Subcutaneous abdominal adipose tissue (tissue), 5 donors: Measurements from ENCODE around the gene FLT3LG.

Source experiments
- H3K27ac ChIP-seq: one replicate; pipeline ENCODE4 v1.7.0; 2013; ENCODE audit warnings: low read depth, mild to moderate bottlenecking, inconsistent platforms, low read length, moderate library complexity
- H3K27me3 ChIP-seq, 5 donors: one replicate each; pipeline ENCODE4 v1.7.0; 2013; ENCODE audit warnings: low read length in 5 of 5, inconsistent platforms in 1 of 5; ENCODE audit not compliant: control insufficient read depth in 5 of 5, insufficient read depth in 4 of 5
- H3K36me3 ChIP-seq, 5 donors: one replicate each; pipeline ENCODE4 v1.7.0; 2013; ENCODE audit warnings: low read length in 5 of 5; ENCODE audit not compliant: control insufficient read depth in 5 of 5, insufficient read depth in 5 of 5
- H3K4me1 ChIP-seq, 5 donors: one replicate each; pipeline ENCODE4 v1.7.0; 2013; ENCODE audit warnings: low read length in 5 of 5, mild to moderate bottlenecking in 3 of 5, moderate library complexity in 1 of 5; ENCODE audit not compliant: control insufficient read depth in 5 of 5, insufficient read depth in 5 of 5
- H3K4me3 ChIP-seq, 5 donors: one replicate each; pipeline ENCODE4 v1.7.0; 2013; ENCODE audit warnings: low read length in 5 of 5, low read depth in 1 of 5
- H3K9ac ChIP-seq, 5 donors: one replicate each; pipeline ENCODE4 v1.7.0; 2013; ENCODE audit warnings: low read length in 5 of 5, mild to moderate bottlenecking in 4 of 5, moderate library complexity in 3 of 5
- H3K9me3 ChIP-seq, 5 donors: one replicate each; pipeline ENCODE4 v1.7.0; 2013; ENCODE audit warnings: low read length in 5 of 5; ENCODE audit not compliant: control insufficient read depth in 5 of 5
- donor health status: healthy.
- donor health status: healthy.
- donor health status: healthy.
- donor health status: healthy.
- donor health status: healthy.

FLT3LG gene

DNA sequence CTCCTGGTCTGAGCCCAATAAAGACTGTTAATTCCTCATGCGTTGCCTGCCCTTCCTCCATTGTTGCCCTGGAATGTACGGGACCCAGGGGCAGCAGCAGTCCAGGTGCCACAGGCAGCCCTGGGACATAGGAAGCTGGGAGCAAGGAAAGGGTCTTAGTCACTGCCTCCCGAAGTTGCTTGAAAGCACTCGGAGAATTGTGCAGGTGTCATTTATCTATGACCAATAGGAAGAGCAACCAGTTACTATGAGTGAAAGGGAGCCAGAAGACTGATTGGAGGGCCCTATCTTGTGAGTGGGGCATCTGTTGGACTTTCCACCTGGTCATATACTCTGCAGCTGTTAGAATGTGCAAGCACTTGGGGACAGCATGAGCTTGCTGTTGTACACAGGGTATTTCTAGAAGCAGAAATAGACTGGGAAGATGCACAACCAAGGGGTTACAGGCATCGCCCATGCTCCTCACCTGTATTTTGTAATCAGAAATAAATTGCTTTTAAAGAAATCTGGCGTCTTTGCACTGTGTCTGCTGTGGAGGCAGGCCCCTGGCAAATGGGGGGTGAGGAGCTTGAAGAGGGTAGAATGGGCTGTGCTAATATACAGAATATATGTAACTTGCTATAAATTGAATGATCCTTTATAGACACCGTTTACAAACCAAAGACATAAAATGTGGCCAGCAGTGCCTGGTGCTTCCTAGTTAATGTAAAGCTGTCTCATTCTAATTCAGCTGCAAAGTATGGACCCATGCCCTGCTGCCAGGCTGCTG, 18.0 kb downstream of the FLT3LG start:
- H3K27me3 ChIP-seq: peaks cover 0 to 3% (median 0%) of the 10 kb centered on the region in 5 donors
- H3K4me3 ChIP-seq: no peak overlapping the region
- H3K36me3 ChIP-seq: peaks cover 3 to 42% (median 38%) of the 10 kb centered on the region in 5 donors
- no peaks in the 10 kb centered on the region for H3K9me3 ChIP-seq
- peaks cover 13 to 42% (median 36%) of the 10 kb centered on the region in 5 donors for H3K4me1 ChIP-seq
- no peak overlapping the region for H3K9ac ChIP-seq
- H3K27ac ChIP-seq: no peak overlapping the region

DNA sequence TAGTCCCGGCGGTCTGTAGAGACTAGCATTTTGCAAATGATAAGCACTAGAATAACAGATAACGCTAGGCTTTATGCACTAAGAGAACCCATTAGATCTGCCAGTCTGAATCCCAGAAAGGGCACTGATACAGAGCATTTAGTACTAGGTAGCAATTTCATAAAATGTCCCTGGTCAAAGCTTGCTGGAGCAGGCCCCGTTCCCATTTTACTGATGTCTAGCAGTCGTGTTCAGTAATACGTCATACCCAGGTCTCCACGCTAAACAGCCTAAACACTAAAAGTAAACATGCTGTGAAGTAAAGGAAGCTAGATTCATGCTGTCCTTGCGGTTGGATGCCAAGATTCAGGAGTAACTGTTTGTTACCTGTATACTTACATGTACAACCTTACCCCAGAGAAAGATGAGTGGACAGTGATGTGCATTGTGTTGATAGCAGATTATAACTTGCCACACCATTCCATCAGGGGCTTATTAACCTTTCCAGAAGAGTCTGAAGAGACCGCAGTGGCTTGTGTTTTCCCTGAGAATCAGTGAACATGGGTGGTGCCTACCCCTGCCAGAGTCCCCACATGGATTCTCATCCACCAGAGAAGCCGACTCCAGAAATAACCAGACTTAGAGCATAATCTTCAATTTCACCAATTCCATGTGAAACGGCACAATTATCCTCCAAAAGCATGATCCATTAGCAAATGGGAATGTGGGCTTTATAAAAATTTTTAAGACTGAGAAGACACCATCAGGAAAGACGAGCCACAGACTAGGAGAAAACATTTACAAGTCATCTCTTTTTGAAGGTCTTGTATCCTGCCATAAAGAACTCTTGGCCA, 18.8 kb downstream of the FLT3LG start:
- no peak overlapping the region for H3K27ac ChIP-seq
- H3K4me3 ChIP-seq: no peak overlapping the region
- peaks cover 3 to 49% (median 44%) of the 10 kb centered on the region in 5 donors for H3K36me3 ChIP-seq
- peaks cover 15 to 47% (median 42%) of the 10 kb centered on the region in 5 donors for H3K4me1 ChIP-seq
- H3K27me3 ChIP-seq: no peaks in the 10 kb centered on the region
- no peaks in the 10 kb centered on the region for H3K9me3 ChIP-seq
- H3K9ac ChIP-seq: no peak overlapping the region

DNA sequence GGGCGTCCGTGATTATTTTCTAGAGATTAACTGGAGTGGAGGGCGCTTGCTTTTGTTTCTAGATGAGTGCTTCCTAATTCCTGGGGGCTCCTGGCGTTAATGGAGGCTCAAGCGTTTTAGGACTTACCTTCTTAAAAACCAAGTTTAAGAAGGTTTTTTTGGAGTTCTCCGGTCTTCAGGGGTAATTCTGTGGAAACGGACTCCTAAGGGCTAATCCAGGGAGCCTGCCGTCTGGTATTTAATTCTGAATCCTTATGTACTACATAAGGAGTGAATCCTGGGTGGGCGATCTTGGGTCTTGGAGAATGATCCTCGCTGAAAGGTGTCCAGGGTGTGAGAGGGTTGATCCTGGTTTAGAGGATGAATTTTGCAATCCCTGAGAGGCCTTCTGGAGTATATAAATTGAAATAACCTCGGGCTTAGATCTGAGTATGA, 22.6 kb downstream of the FLT3LG start:
- Histone ChIP-seq H3K9ac (peak overlapping the region; percentile 89 to 99 (median 92)), H3K27ac (peak overlapping the region; percentile 95), H3K9me3 (no peaks in the 10 kb centered on the region), H3K4me3 (peak overlapping the region; percentile 86 to 93 (median 87)), H3K4me1 (peaks cover 16 to 51% (median 46%) of the 10 kb centered on the region in 5 donors), H3K36me3 (peaks cover 5 to 45% (median 44%) of the 10 kb centered on the region in 5 donors), H3K27me3 (no peaks in the 10 kb centered on the region)

DNA sequence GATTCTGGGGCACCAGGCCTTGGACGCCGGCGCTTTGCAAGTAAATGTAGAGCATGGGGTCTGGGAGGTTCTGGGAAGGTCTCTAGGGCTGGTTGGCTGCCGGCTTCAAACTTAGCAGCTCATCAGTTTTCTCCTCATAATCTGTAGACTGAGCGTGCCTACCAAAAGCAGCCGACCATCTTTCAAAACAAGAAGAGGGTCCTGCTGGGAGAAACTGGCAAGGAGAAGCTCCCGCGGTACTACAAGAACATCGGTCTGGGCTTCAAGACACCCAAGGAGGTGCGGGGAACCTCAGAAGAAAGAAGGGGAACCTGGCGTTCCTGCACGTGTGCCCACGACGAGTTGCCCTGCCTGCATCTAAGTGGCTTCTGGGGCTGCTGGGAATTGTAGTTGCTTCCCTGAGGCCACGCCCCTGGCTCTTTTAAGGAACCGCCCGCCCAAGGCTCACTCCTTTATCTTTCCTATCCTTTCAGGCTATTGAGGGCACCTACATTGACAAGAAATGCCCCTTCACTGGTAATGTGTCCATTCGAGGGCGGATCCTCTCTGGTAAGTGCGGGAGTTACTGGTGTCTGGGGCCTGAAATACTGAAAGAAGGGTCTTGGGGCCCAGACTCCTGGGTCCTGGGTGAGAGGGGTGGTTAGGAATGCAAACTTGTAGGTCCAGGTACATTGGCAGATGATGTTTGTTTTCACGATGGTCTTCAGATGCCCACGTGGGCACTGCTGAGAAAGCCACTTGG, 23.2 kb downstream of the FLT3LG start:
- H3K27me3 ChIP-seq: no peaks in the 10 kb centered on the region
- peak overlapping the region; percentile 95 for H3K27ac ChIP-seq
- peaks cover 16 to 51% (median 46%) of the 10 kb centered on the region in 5 donors for H3K4me1 ChIP-seq
- peak overlapping the region; percentile 89 to 99 (median 92) for H3K9ac ChIP-seq
- H3K9me3 ChIP-seq: no peaks in the 10 kb centered on the region
- H3K4me3 ChIP-seq: peak overlapping the region; percentile 86 to 93 (median 87)
- H3K36me3 ChIP-seq: peaks cover 5 to 39% (median 38%) of the 10 kb centered on the region in 5 donors

DNA sequence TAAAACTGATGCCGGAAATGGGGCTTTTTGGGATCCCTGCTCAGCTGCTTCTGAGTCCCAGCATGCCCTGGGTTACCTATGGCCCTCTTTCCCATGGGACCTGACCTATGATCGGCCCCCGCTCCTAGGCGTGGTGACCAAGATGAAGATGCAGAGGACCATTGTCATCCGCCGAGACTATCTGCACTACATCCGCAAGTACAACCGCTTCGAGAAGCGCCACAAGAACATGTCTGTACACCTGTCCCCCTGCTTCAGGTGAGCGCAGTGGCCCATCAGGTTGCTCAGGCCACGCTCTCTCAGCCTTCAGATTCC, 23.7 kb downstream of the FLT3LG start:
- Histone ChIP-seq H3K4me3 (peak overlapping the region in 3 of 5 donors; percentile 86 to 93 (median 87)), H3K27ac (peak overlapping the region; percentile 95)

DNA sequence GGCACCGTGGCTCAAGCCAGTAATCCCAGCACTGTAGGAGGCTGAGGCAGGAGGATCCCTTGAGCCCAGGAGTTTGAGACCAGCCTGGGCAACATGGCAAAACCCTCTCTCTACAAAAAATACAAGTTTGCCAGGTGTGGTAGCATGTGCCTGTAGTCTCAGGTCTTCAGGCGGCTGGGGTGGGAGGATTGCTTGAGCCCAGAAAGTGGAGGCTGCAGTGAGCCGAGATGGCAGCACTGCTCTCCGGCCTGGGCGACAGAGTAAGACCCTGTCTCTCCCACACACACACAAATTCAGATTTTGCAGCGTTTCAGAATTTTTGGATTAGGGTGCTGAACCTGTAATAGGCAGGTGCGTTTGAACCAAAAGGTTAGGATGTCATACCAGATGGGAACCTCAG, 24.5 kb downstream of the FLT3LG start:
- Histone ChIP-seq H3K9me3 (no peaks in the 10 kb centered on the region), H3K27me3 (no peaks in the 10 kb centered on the region), H3K27ac (peak overlapping the region; percentile 72), H3K4me3 (peak overlapping the region in 1 of 5 donors; percentile 66), H3K9ac (peak overlapping the region in 2 of 5 donors; percentile 54 to 92), H3K36me3 (peaks cover 2 to 30% (median 29%) of the 10 kb centered on the region in 5 donors), H3K4me1 (peaks cover 16 to 59% (median 51%) of the 10 kb centered on the region in 5 donors)

More for the DNA sequence above, 23.7 kb downstream of the FLT3LG start:
- no peaks in the 10 kb centered on the region for H3K9me3 ChIP-seq
- H3K36me3 ChIP-seq: peaks cover 3 to 34% (median 33%) of the 10 kb centered on the region in 5 donors
- H3K9ac ChIP-seq: peak overlapping the region in 3 of 5 donors; percentile 92 to 99 (median 95)
- peaks cover 16 to 52% (median 46%) of the 10 kb centered on the region in 5 donors for H3K4me1 ChIP-seq
- H3K27me3 ChIP-seq: no peaks in the 10 kb centered on the region

DNA sequence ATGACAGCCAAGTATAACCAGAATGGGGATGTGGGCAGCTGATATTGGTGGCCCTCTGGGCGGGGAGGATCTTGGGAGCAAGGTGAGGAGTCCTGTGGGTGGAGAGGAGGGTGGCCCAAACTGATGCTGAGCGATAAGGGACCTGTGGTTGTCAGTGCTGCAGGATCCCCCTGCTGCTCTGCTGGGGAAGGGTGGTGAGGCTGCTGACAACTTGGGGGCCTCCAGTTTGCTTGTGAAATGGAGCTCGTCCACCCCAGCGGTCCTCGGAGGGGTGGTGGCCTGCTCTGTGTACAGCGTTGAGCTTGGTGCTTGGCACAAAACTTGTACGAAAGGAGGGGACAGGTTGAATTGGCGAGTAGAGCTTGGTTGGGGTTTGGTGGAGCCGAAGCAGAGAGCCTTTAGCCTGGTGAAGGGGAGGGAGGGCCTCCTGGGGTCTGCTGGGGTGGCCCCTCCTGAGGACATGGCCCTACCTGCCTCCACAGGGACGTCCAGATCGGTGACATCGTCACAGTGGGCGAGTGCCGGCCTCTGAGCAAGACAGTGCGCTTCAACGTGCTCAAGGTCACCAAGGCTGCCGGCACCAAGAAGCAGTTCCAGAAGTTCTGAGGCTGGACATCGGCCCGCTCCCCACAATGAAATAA, 25.1 kb downstream of the FLT3LG start:
- Histone ChIP-seq H3K27me3 (no peaks in the 10 kb centered on the region), H3K9ac (peak overlapping the region in 2 of 5 donors; percentile 75 to 92), H3K4me3 (peak overlapping the region in 4 of 5 donors; percentile 2 to 71 (median 63)), H3K4me1 (peaks cover 16 to 61% (median 53%) of the 10 kb centered on the region in 5 donors), H3K9me3 (no peaks in the 10 kb centered on the region), H3K27ac (peak overlapping the region; percentile 72), H3K36me3 (peaks cover 2 to 30% (median 29%) of the 10 kb centered on the region in 5 donors)

DNA sequence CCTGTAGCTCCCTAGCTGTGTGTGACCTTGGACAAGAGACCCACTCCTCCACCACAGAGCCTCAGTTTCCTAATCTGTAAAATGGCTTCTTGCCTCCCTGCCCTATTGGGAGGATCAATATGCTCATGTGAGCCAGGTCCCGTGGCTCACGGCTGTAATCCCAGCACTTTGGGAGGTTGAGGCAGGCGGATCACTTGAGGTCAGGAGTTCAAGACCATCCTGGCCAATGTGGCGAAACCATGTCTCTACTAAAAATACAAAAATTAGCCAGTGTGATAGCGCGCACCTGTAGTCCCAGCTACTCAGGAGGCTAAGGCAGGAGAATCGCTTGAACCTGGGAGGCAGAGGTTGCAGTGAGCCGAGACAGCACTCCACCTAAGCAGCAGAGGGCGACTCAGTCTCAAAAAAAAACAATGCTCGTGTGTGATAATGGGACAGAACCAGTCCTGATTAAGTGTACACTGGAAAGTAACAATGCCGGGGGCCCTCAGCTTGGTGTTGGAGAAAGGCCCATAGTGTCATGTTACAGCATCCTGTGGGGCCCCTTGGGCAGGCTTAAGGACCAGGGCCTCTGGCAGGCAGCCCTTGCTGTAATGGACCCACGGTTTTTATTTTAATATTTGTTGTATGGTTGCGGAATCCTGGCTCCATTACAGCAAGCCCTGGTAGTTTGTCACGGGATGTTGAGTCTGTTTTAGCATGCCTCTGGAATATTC, 29.0 kb downstream of the FLT3LG start:
- H3K27me3 ChIP-seq: no peaks in the 10 kb centered on the region
- H3K4me3 ChIP-seq: no peak overlapping the region
- peaks cover 2 to 22% (median 20%) of the 10 kb centered on the region in 5 donors for H3K36me3 ChIP-seq
- peaks cover 6 to 49% (median 42%) of the 10 kb centered on the region in 5 donors for H3K4me1 ChIP-seq
- no peaks in the 10 kb centered on the region for H3K9me3 ChIP-seq
- peak overlapping the region in 1 of 5 donors; percentile 49 for H3K9ac ChIP-seq
- peak overlapping the region; percentile 9 for H3K27ac ChIP-seq

DNA sequence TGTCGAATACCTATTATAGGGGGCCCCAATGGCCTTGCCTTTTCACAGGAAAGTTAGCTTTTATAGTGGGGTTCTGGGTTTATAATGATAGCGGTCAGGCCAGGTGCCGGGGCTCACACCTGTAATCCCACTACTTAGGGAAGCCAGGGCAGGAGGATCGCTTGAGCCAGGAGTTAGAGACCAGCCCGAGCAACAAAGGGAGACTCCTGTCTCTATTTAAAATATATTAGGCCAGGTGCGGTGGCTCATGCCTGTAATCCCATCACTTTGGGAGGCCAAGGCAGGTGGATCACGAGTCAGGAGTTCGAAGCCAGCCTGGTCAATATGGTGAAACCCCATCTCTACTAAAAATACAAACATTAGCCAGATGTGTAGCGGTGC, 29.6 kb downstream of the FLT3LG start:
- no peak overlapping the region for H3K4me3 ChIP-seq
- no peaks in the 10 kb centered on the region for H3K27me3 ChIP-seq
- peaks cover 4 to 44% (median 37%) of the 10 kb centered on the region in 5 donors for H3K4me1 ChIP-seq
- peak overlapping the region; percentile 9 for H3K27ac ChIP-seq
- peak overlapping the region in 1 of 5 donors; percentile 49 for H3K9ac ChIP-seq
- H3K36me3 ChIP-seq: peaks cover 0 to 17% (median 15%) of the 10 kb centered on the region in 5 donors
- H3K9me3 ChIP-seq: no peaks in the 10 kb centered on the region
